Measurements from ENCODE around the gene CALML3. TPM values are rescaled to one million over a fixed set of nuclear protein-coding genes. Genes with fewer than 3 reads are reported as not detected.

Gene CALML3
- total and polyA plus RNA-seq, 2 of the 13 experiments (the other 11 are each of a cell fraction or from before 2014, with no cell fraction given): not detected

DNA sequence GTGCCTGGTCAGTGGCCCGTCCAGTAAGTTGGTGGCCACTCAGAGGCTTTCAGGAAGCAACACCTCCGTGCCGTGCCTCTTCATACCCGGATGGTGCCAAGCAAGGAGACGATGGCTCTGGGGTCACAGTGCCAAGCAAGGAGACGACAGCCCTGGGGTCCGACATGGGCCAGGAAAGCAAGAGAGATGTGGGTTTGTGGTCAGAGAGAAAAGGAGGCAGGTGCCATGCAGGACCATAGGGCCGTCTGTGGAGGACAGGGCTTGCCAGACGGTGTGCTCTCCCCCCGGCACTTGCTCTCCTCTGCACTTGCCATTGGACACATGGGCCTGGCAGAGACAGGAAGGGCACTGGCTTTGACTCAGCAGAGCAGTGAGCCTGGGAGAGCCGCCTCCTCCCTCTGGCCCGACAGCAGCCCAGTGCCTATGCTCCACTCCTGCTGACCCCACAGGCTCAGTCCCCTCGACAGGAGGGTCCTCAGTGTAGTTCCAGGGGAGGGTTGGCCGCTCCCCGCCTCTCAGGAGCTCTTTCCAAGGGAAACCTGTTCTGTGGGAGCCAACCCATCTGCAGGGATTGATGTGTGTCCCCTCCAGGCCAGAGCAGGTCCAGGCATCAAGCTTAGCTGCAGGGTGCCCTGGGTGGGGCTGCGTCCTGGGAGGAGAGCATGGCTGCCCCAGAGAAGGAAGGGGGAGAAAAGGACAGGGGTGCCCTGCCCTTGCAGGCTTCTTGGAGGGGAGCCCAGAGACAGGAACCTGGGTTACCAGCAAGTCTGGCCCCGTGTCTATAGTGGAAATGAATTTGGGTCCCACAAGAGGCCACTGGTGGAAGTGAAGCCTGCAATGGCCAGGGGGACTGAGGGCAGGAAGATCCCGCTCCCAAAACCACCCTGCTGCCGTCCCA lies 17.8 kb upstream of the CALML3 start:
- Histone ChIP-seq H2AFZ (ENCODE audit: low read length) (no peak overlapping the region), H3K36me3 (replicated peaks in 1 of 2; ENCODE audit: control insufficient read depth in 1 of 2, insufficient read depth in 2 of 2, low read length in 2 of 2) (no peaks in the 10 kb centered on the region), H3K27me3 (ENCODE audit: control insufficient read depth in 1 of 2, insufficient read depth in 2 of 2, low read length in 2 of 2) (peaks cover 13 to 54% of the 10 kb centered on the region in 2 experiments), H4K20me1 (ENCODE audit: insufficient read depth, low read length) (no peaks in the 10 kb centered on the region), H3K79me2 (ENCODE audit: insufficient read depth, low read length) (no peaks in the 10 kb centered on the region), H3K4me2 (ENCODE audit: low read depth, low read length) (no peak overlapping the region), H3K9me3 (ENCODE audit: low read length) (no peaks in the 10 kb centered on the region), H3K9ac (ENCODE audit: insufficient read depth, low read depth, low read length) (no peak overlapping the region), H3K4me1 (ENCODE audit: insufficient read depth, low read length) (peaks cover 43% of the 10 kb centered on the region), H3K4me3 (replicated peaks in 1 of 3; ENCODE audit: insufficient read depth in 1 of 3, low read depth in 2 of 3, low read length in 3 of 3) (no peak overlapping the region), H3K27ac (ENCODE audit: extremely low read length, insufficient read depth, low read length) (no peak overlapping the region)
- TF ChIP-seq NRL (CRISPR knock-in tag; IDR thresholded peaks at IDR 0.05; ENCODE audit: borderline replicate concordance) (0 out of 2 replicates have a peak, but pooled peaks have one; percentile 15), RAD21 (CRISPR knock-in tag; IDR thresholded peaks at IDR 0.05) (no peak), ZNF883 (CRISPR knock-in tag; IDR thresholded peaks at IDR 0.05; ENCODE audit: not compliant biosample characterization) (peak; percentile 3)
- TF ChIP-seq, protein P1, sequence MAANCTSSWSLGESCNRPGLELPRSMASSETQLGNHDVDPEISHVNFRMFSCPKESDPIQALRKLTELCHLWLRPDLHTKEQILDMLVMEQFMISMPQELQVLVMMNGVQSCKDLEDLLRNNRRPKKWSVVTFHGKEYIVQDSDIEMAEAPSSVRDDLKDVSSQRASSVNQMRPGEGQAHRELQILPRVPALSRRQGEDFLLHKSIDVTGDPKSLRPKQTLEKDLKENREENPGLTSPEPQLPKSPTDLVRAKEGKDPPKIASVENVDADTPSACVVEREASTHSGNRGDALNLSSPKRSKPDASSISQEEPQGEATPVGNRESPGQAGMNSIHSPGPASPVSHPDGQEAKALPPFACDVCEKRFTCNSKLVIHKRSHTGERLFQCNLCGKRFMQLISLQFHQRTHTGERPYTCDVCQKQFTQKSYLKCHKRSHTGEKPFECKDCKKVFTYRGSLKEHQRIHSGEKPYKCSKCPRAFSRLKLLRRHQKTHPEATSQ (CRISPR knock-in tag; IDR thresholded peaks at IDR 0.05; ENCODE audit: borderline replicate concordance): no peak
- 68% methylated on average over 14 of the region's 19 CpGs for WGBS (ENCODE audit: low lambda C conversion rate)
- in situ Hi-C loops (cut with HindIII; ENCODE audit: extremely low pct_ligation_motif_present, low pct_unique_long_range_greater_than_20kb) (no loop called here), intact Hi-C loops (cut with micrococcal nuclease; ENCODE audit: unreplicated experiment) (no loop called here)
- CTCF ChIA-PET (ENCODE audit: low intra/inter-chr PET ratio, low total read pairs): no interaction called here
- DNase-seq (ENCODE audit: low spot score) (no peak), FAIRE-seq (no peak), ATAC-seq (peak; percentile 33)
- POLR2A ChIA-PET: no interaction called here
- BruUV-seq (replicated peaks): no TSS peak

DNA sequence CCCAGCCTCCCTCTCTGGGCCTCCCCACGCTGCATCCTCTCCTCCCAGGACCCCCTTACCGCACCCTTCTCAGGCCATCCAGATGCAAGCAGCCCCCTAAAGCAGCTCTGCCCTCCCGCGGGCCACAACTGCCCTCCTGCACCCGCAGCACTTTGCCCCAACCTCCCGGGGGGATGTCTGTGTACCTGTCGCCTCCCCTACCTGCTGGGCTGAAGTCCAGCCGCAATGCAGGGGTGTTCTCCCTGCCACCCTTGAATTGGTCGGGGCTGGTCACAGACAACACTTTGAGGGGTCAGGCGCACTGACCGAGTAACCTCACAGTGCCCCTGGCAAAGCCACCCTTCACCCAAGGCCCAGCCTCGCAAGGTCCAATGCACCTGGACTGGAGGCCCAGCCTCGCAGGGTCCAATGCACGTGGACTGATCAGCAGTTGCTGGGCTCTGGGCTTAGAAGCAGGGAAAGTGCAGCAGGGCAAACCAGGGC lies 17.1 kb upstream of the CALML3 start:
- Histone ChIP-seq H3K4me3 (replicated peaks in 1 of 3; ENCODE audit: insufficient read depth in 1 of 3, low read depth in 2 of 3, low read length in 3 of 3) (no peak overlapping the region), H2AFZ (ENCODE audit: low read length) (no peak overlapping the region), H3K4me2 (ENCODE audit: low read depth, low read length) (peak overlapping the region; percentile 36; the same call in 1 of the 2 replicates), H3K27ac (ENCODE audit: extremely low read length, insufficient read depth, low read length) (no peak overlapping the region), H3K4me1 (ENCODE audit: insufficient read depth, low read length) (peaks cover 40% of the 10 kb centered on the region), H3K9ac (ENCODE audit: insufficient read depth, low read depth, low read length) (no peak overlapping the region), H3K27me3 (ENCODE audit: control insufficient read depth in 1 of 2, insufficient read depth in 2 of 2, low read length in 2 of 2) (peaks cover 13 to 47% of the 10 kb centered on the region in 2 experiments), H4K20me1 (ENCODE audit: insufficient read depth, low read length) (no peaks in the 10 kb centered on the region), H3K9me3 (ENCODE audit: low read length) (no peaks in the 10 kb centered on the region), H3K79me2 (ENCODE audit: insufficient read depth, low read length) (no peaks in the 10 kb centered on the region), H3K36me3 (replicated peaks in 1 of 2; ENCODE audit: control insufficient read depth in 1 of 2, insufficient read depth in 2 of 2, low read length in 2 of 2) (no peaks in the 10 kb centered on the region)
- no peak for DNase-seq (ENCODE audit: low spot score)
- intact Hi-C loops (cut with micrococcal nuclease; ENCODE audit: unreplicated experiment) (no loop called here), in situ Hi-C loops (cut with HindIII; ENCODE audit: extremely low pct_ligation_motif_present, low pct_unique_long_range_greater_than_20kb) (no loop called here)
- ATAC-seq: peak; percentile 39; the same call in 2 of the 3 replicates
- ChIA-PET CTCF (ENCODE audit: low intra/inter-chr PET ratio, low total read pairs) (no interaction called here), POLR2A (no interaction called here)
- no TSS peak for BruUV-seq (replicated peaks)
- no peak for FAIRE-seq
- WGBS (ENCODE audit: low lambda C conversion rate): 30% methylated on average over 9 of the region's 14 CpGs
- TF ChIP-seq, protein P2, sequence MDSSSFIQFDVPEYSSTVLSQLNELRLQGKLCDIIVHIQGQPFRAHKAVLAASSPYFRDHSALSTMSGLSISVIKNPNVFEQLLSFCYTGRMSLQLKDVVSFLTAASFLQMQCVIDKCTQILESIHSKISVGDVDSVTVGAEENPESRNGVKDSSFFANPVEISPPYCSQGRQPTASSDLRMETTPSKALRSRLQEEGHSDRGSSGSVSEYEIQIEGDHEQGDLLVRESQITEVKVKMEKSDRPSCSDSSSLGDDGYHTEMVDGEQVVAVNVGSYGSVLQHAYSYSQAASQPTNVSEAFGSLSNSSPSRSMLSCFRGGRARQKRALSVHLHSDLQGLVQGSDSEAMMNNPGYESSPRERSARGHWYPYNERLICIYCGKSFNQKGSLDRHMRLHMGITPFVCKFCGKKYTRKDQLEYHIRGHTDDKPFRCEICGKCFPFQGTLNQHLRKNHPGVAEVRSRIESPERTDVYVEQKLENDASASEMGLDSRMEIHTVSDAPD (CRISPR knock-in tag; IDR thresholded peaks at IDR 0.05): no peak
- TF ChIP-seq PHF20 (CRISPR knock-in tag; IDR thresholded peaks at IDR 0.05) (no peak), SATB2 (CRISPR knock-in tag; IDR thresholded peaks at IDR 0.05) (no peak), RORA (CRISPR knock-in tag; IDR thresholded peaks at IDR 0.05) (no peak)

Measured in HepG2 (cell line).